WTC11 (cell line): Measurements from ENCODE around the gene C16orf95. TPM values are rescaled to one million over a fixed set of nuclear protein-coding genes. Genes with fewer than 3 reads are reported as not detected.

Experiments used
- ATAC-seq: fragments of 200-7000 bp; cut with Tn5 transposase; 2 replicates; pipeline ENCODE4 v1.10.0; 2021; ENCODE audit warnings: mild to moderate bottlenecking, moderate library complexity
- CTCF ChIA-PET: fragments of 300-600 bp; sonication (Branson Sonifier 250); formaldehyde crosslinking; loops from one replicate; lab custom pipeline; 2021; ENCODE audit warnings: antibody characterized with exemption; lab: Charles Lee
- POLR2A ChIA-PET: fragments of 350-600 bp; sonication (Branson Sonifier 250); formaldehyde crosslinking; loops from one replicate; lab custom pipeline; 2021; ENCODE audit warnings: antibody characterized with exemption; lab: Charles Lee
- DNase-seq: peaks from one replicate; pipeline ENCODE4 v3.0.0; 2021; ENCODE audit warnings: low spot score
- H3K27ac Mint-ChIP-seq: 2 replicates; pipeline ENCODE4 v1.8.0; 2021; ENCODE audit warnings: mixed read lengths
- H3K27me3 Mint-ChIP-seq: 2 replicates; pipeline ENCODE4 v1.8.0; 2021; ENCODE audit warnings: low read depth, mild to moderate bottlenecking, moderate library complexity, mixed read lengths
- H3K36me3 Mint-ChIP-seq: 2 replicates; pipeline ENCODE4 v1.8.0; 2021; ENCODE audit warnings: mixed read lengths
- H3K4me1 Mint-ChIP-seq: 2 replicates; pipeline ENCODE4 v1.8.0; 2022; ENCODE audit warnings: mixed read lengths
- H3K4me3 Mint-ChIP-seq: 2 replicates; pipeline ENCODE4 v1.8.0; 2021; ENCODE audit warnings: mild to moderate bottlenecking, moderate library complexity, mixed read lengths
- H3K9me3 Mint-ChIP-seq: 2 replicates; pipeline ENCODE4 v1.8.0; 2021; ENCODE audit warnings: mixed read lengths
- CREM ChIP-seq: sonication (generic); formaldehyde crosslinking; IDR thresholded peaks from 2 replicates; pipeline ENCODE4 v1.8.1; 2022; ENCODE audit warnings: mild to moderate bottlenecking, missing genetic modification reagents, moderate library complexity
- EMX1 ChIP-seq: fragments of 250-450 bp; sonication (Bioruptor Pico); IDR thresholded peaks from 2 replicates; pipeline ENCODE4 v1.8.0; 2021; ENCODE audit warnings: mild to moderate bottlenecking
- GTF2I ChIP-seq: fragments of 250-450 bp; sonication (Bioruptor Pico); conservative IDR thresholded peaks from 2 replicates; pipeline ENCODE4 v1.4.0; 2021; ENCODE audit warnings: mild to moderate bottlenecking
- HMGA2 ChIP-seq: fragments of 250-450 bp; sonication (Bioruptor Pico); IDR thresholded peaks from 2 replicates; pipeline ENCODE4 v1.4.0; 2021; ENCODE audit warnings: mild to moderate bottlenecking, moderate library complexity
- JUN ChIP-seq: sonication (generic); formaldehyde crosslinking; IDR thresholded peaks from 2 replicates; pipeline ENCODE4 v1.8.0; 2023; ENCODE audit warnings: mild to moderate bottlenecking, missing genetic modification reagents
- NFATC4 ChIP-seq: fragments of 250-450 bp; sonication (Bioruptor Pico); IDR thresholded peaks from 2 replicates; pipeline ENCODE4 v1.9.0; 2021; ENCODE audit warnings: mild to moderate bottlenecking
- SMAD4 ChIP-seq: sonication (generic); formaldehyde crosslinking; IDR thresholded peaks from 2 replicates; pipeline ENCODE4 v1.8.0; 2022; ENCODE audit warnings: mild to moderate bottlenecking, missing genetic modification reagents
- SOX15 ChIP-seq: fragments of 250-450 bp; sonication (Bioruptor Pico); IDR thresholded peaks from 2 replicates; pipeline ENCODE4 v1.9.0; 2021; ENCODE audit warnings: mild to moderate bottlenecking
- TCF7 ChIP-seq: sonication (generic); formaldehyde crosslinking; IDR thresholded peaks from 2 replicates; pipeline ENCODE4 v1.8.0; 2022; ENCODE audit warnings: mild to moderate bottlenecking, low read depth, missing genetic modification reagents, moderate library complexity
- TEAD4 ChIP-seq: sonication (generic); formaldehyde crosslinking; IDR thresholded peaks from 2 replicates; pipeline ENCODE4 v1.8.0; 2022; ENCODE audit warnings: mild to moderate bottlenecking, missing genetic modification reagents
- TP53 ChIP-seq: sonication (generic); formaldehyde crosslinking; IDR thresholded peaks from 2 replicates; pipeline ENCODE4 v1.8.1; 2023; ENCODE audit warnings: mild to moderate bottlenecking, missing genetic modification reagents
- ZNF232 ChIP-seq: sonication (generic); formaldehyde crosslinking; IDR thresholded peaks from 2 replicates; pipeline ENCODE4 v1.8.0; 2022; ENCODE audit warnings: mild to moderate bottlenecking, missing genetic modification reagents
- ZNF317 ChIP-seq: sonication (generic); formaldehyde crosslinking; IDR thresholded peaks from 2 replicates; pipeline ENCODE4 v1.8.1; 2023; ENCODE audit warnings: low read depth, mild to moderate bottlenecking, moderate library complexity, missing genetic modification reagents, borderline replicate concordance
- total RNA-seq: library from RNA; stranded (reverse); gene quantifications from 3 replicates; pipeline ENCODE4 v1.2.3, GENCODE V29; 2021
- TF ChIP-seq, protein P1 (sequence below): sonication (generic); formaldehyde crosslinking; IDR thresholded peaks from 2 replicates; pipeline ENCODE4 v1.8.0; 2022; ENCODE audit warnings: missing genetic modification reagents
- TF ChIP-seq, protein P2 (sequence below): sonication (generic); formaldehyde crosslinking; IDR thresholded peaks from 2 replicates; pipeline ENCODE4 v1.8.0; 2023; ENCODE audit warnings: mild to moderate bottlenecking, missing genetic modification reagents
- TF ChIP-seq, protein P3 (sequence below): fragments of 250-450 bp; sonication (Bioruptor Pico); IDR thresholded peaks from 2 replicates; pipeline ENCODE4 v1.8.0; 2021; ENCODE audit warnings: mild to moderate bottlenecking
- TF ChIP-seq, protein P4 (sequence below): sonication (generic); formaldehyde crosslinking; conservative IDR thresholded peaks from 2 replicates; pipeline ENCODE4 v1.8.1; 2023; ENCODE audit warnings: mild to moderate bottlenecking, low read depth, missing genetic modification reagents, moderate library complexity

The C16orf95 gene
- total RNA-seq, 1 experiment from 2014 or later, result 5.7 TPM

DNA sequence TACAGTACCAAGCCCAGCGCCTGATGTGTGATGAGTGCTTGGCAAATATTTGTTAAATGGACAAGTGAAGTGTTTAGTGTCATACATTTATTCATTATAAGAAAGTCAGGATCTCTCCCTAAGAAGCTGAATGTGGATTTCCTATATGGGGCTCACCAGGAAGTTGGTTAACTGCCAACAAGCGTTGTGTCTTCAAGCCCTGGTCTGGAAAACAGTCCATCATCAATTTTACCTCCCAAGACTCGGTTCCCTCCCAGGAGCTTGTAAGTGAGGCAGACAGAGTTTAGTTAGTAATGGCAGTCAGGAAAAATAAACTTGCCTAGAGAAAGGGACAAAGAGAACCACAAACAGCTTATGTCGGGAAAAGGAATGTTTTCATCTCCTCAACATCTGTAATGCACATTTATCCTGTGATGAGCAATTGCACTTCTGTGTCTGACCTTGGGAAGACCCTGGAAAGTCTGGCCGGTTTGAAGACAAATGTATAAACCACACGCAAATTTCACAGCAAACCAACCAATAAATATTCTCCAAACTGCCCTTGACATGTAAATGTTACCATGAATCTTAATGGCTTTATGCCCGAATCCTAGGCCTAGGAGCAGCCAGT lies 28.3 kb downstream of the C16orf95 start (continued):
- TF ChIP-seq, protein P1, sequence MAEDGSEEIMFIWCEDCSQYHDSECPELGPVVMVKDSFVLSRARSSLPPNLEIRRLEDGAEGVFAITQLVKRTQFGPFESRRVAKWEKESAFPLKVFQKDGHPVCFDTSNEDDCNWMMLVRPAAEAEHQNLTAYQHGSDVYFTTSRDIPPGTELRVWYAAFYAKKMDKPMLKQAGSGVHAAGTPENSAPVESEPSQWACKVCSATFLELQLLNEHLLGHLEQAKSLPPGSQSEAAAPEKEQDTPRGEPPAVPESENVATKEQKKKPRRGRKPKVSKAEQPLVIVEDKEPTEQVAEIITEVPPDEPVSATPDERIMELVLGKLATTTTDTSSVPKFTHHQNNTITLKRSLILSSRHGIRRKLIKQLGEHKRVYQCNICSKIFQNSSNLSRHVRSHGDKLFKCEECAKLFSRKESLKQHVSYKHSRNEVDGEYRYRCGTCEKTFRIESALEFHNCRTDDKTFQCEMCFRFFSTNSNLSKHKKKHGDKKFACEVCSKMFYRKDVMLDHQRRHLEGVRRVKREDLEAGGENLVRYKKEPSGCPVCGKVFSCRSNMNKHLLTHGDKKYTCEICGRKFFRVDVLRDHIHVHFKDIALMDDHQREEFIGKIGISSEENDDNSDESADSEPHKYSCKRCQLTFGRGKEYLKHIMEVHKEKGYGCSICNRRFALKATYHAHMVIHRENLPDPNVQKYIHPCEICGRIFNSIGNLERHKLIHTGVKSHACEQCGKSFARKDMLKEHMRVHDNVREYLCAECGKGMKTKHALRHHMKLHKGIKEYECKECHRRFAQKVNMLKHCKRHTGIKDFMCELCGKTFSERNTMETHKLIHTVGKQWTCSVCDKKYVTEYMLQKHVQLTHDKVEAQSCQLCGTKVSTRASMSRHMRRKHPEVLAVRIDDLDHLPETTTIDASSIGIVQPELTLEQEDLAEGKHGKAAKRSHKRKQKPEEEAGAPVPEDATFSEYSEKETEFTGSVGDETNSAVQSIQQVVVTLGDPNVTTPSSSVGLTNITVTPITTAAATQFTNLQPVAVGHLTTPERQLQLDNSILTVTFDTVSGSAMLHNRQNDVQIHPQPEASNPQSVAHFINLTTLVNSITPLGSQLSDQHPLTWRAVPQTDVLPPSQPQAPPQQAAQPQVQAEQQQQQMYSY (CRISPR knock-in tag), result no peak
- TF ChIP-seq TEAD4, result no peak
- no peak for TF ChIP-seq ZNF232 (CRISPR knock-in tag)
- no peak for TF ChIP-seq TCF7 (CRISPR knock-in tag)
- no peak for TF ChIP-seq SOX15 (CRISPR knock-in tag)
- no peak for TF ChIP-seq JUN (CRISPR knock-in tag)
- TF ChIP-seq GTF2I (CRISPR knock-in tag), result no peak
- TF ChIP-seq CREM (CRISPR knock-in tag), result no peak
- no peak for TF ChIP-seq EMX1 (CRISPR knock-in tag)
- TF ChIP-seq, all 79 proteins: peak for 0

DNA sequence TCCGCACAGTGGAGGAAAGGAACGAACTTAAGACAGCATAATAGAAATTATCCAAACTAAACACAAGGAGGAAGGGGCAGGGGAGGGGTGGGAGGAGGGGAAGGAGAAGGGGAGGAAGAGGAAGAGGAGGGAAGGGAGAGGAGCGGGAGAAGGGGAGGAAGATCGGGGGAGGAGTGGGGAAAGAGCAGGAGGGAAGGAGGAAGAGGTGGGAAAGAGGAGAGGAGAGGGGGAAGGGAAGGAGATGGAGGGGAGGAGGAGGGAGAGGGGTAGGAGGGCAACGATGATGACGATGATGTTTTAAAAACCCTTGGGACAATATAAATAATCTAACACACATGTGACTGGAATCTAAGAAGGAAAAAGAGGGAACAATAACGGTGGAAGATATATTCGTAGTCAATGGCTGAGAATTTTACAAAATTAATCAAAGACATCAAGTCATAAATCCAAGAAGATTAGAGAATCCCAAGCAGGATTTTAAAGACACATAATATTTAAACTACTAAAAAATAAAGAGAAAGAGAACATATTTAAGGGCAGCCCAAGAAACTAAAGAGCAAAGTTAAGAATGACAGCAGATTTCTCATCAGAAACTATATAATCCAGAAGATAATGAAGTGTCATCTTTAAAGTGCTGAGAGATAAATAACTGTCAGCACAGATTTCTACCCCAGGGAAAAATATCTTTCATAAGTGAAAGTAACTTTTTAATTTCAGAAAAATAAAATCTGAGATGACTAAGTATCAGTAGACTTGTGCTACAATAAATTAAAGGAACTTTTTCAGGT lies 30.2 kb downstream of the C16orf95 start:
- no peak overlapping the region for H3K4me3 Mint-ChIP-seq
- H3K27me3 Mint-ChIP-seq, result no peaks in the 10 kb centered on the region
- peaks cover 11% of the 10 kb centered on the region for H3K36me3 Mint-ChIP-seq
- ChIA-PET CTCF (interaction anchor here (0.8 to 4.4 kb wide), 3 partner anchors 8 to 11 kb away, joined by 3 to 31 read pairs (median 4); no protein-coding TSS in a partner anchor), POLR2A (no interaction called here)
- ATAC-seq (no peak), DNase-seq (no peak)
- no peak overlapping the region for H3K27ac Mint-ChIP-seq
- TF ChIP-seq ZNF317 (CRISPR knock-in tag), result peak; percentile 68; the same call in 1 of the 2 replicates
- TF ChIP-seq NFATC4 (CRISPR knock-in tag), result no peak
- H3K4me1 Mint-ChIP-seq, result no peaks in the 10 kb centered on the region
- peaks cover 25% of the 10 kb centered on the region for H3K9me3 Mint-ChIP-seq

DNA sequence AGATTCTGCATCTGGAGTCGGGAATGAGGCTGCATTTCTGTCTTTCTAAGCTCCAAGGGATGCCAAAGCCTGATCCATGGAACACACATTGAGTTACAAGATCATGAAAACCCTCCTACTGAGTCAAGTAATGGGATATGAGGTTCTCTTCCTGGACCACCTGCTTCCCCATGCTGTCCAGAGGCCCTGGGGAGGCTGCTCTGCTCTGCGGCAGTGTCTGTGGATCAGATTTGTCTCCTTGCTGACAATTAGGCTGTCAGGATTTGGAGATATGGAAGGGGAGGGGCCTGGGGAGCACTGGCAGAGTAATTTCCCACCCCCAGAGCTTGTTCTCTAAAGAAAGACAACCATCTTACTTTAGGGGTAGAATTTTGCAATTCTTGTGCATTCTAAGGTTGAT lies 33.0 kb downstream of the C16orf95 start:
- Mint-ChIP-seq H3K27me3 (no peaks in the 10 kb centered on the region), H3K4me1 (no peaks in the 10 kb centered on the region), H3K9me3 (peaks cover 16% of the 10 kb centered on the region), H3K27ac (no peak overlapping the region), H3K4me3 (no peak overlapping the region), H3K36me3 (peaks cover 3% of the 10 kb centered on the region; the same call in 1 of the 2 replicates)
- ChIA-PET POLR2A (no interaction called here), CTCF (interaction anchor here (4.4 kb wide), 1 partner anchor 13 kb away, joined by 31 read pairs; no protein-coding TSS in a partner anchor)
- ATAC-seq (no peak), DNase-seq (no peak)
- TF ChIP-seq, protein P1 (CRISPR knock-in tag), result no peak
- TF ChIP-seq HMGA2 (no peak), TP53 (CRISPR knock-in tag) (no peak), NFATC4 (CRISPR knock-in tag) (no peak), SMAD4 (CRISPR knock-in tag) (no peak)
- TF ChIP-seq, protein P2, sequence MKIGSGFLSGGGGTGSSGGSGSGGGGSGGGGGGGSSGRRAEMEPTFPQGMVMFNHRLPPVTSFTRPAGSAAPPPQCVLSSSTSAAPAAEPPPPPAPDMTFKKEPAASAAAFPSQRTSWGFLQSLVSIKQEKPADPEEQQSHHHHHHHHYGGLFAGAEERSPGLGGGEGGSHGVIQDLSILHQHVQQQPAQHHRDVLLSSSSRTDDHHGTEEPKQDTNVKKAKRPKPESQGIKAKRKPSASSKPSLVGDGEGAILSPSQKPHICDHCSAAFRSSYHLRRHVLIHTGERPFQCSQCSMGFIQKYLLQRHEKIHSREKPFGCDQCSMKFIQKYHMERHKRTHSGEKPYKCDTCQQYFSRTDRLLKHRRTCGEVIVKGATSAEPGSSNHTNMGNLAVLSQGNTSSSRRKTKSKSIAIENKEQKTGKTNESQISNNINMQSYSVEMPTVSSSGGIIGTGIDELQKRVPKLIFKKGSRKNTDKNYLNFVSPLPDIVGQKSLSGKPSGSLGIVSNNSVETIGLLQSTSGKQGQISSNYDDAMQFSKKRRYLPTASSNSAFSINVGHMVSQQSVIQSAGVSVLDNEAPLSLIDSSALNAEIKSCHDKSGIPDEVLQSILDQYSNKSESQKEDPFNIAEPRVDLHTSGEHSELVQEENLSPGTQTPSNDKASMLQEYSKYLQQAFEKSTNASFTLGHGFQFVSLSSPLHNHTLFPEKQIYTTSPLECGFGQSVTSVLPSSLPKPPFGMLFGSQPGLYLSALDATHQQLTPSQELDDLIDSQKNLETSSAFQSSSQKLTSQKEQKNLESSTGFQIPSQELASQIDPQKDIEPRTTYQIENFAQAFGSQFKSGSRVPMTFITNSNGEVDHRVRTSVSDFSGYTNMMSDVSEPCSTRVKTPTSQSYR (CRISPR knock-in tag), result no peak
- TF ChIP-seq, protein P3, sequence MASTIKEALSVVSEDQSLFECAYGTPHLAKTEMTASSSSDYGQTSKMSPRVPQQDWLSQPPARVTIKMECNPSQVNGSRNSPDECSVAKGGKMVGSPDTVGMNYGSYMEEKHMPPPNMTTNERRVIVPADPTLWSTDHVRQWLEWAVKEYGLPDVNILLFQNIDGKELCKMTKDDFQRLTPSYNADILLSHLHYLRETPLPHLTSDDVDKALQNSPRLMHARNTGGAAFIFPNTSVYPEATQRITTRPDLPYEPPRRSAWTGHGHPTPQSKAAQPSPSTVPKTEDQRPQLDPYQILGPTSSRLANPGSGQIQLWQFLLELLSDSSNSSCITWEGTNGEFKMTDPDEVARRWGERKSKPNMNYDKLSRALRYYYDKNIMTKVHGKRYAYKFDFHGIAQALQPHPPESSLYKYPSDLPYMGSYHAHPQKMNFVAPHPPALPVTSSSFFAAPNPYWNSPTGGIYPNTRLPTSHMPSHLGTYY (CRISPR knock-in tag), result no peak
- TF ChIP-seq, protein P4, sequence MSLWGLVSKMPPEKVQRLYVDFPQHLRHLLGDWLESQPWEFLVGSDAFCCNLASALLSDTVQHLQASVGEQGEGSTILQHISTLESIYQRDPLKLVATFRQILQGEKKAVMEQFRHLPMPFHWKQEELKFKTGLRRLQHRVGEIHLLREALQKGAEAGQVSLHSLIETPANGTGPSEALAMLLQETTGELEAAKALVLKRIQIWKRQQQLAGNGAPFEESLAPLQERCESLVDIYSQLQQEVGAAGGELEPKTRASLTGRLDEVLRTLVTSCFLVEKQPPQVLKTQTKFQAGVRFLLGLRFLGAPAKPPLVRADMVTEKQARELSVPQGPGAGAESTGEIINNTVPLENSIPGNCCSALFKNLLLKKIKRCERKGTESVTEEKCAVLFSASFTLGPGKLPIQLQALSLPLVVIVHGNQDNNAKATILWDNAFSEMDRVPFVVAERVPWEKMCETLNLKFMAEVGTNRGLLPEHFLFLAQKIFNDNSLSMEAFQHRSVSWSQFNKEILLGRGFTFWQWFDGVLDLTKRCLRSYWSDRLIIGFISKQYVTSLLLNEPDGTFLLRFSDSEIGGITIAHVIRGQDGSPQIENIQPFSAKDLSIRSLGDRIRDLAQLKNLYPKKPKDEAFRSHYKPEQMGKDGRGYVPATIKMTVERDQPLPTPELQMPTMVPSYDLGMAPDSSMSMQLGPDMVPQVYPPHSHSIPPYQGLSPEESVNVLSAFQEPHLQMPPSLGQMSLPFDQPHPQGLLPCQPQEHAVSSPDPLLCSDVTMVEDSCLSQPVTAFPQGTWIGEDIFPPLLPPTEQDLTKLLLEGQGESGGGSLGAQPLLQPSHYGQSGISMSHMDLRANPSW, result no peak
